Anterior cingulate cortex (tissue), 58 donors: ENCODE measurements around the gene NFX1.

Source experiments
- DNase-seq, 58 donors: peaks; one replicate each; lab custom pipeline; 2025; lab: John Stamatoyannopoulos, UW

NFX1 gene

DNA sequence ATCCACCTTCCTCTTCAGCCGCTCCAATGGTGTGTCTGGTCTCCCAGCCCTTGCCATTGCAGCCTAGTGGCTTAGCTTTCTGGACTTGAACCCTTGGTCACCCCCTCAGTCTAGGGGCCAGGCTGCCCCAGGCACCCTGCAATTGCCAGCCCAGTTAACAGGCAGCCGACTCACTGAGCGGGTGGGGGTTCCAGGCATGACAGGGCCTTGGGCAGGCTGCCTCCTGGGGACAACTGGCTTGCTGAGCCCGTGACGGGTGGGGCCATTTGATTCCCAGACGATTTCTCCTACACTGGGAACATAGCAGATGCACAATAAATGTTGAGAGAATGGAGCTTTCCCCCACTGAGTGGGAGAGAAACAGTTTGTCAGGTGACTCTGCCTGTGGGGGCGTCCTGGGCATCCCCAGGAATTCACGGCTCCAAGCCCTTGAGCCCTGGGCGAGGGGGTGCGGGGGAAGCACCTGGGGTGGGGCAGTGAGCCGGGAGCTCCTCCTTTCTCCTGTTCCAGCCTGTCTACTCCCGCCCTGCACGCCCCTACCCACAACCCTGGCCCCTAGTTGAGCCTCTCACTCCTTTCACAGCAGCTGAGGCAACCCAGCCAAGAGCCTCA lies 124.7 kb downstream of the NFX1 start:
- DNase-seq = no peak

- DNase-seq = peak in 30 of 58 donors; percentile 2 to 61 (median 10)
These were observed 125.3 kb downstream of the NFX1 start for GRCh38 chr9:33415501-33416038.

GRCh38 chr9:33416996-33417395 lies 126.7 kb downstream of the NFX1 start:
- no peak for DNase-seq

GRCh38 chr9:33418090-33418489 lies 127.8 kb downstream of the NFX1 start:
- DNase-seq = no peak

DNA sequence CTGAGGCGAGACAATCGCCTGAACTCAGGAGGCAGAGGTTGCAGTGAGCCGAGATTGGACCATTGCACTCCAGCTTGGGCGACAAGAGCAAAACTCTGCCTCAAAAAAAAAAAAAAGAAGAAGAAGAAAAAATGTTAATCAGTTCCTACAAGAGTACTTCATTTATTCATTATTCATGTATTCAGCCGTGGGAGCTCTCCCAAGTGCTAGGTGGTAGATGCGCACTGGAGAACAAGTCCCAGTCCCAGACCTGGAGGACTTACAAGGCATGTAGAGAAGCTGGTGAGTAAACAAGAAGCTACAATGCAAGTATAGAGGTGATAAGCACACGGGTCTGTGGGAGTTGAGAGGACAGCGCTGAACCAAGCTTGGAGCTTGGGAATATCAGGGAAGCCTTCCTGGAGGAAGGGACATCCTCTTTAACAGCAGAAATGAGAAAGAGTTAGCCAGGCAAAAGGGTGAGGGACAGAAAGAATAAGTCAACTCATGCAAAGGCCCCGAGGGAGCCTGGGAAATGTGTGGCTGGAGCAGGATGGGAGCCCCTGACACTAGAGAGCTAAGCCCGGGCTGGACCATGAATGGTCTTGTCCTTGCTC lies 129.5 kb downstream of the NFX1 start:
- no peak for DNase-seq
